H4 (cell line): ENCODE measurements around the gene NACC2. TPM values are rescaled to one million over a fixed set of nuclear protein-coding genes. Genes with fewer than 3 reads are reported as not detected.
A peak's percentile ranks its signal among the peaks of the same experiment; 100 is the strongest.

Experiments
- DNase-seq: peaks from one replicate; pipeline ENCODE4 v3.0.0-alpha.2; 2015; ENCODE audit warnings: low spot score
- total RNA-seq: library from RNA; depleted of rRNA; stranded (reverse); fragments of >200 nt; shearing (Covaris generic); gene quantifications from 2 replicates; pipeline ENCODE4 v1.2.3, GENCODE V29; 2014; rRNA removed

Gene NACC2
- total RNA-seq, 1 experiment from 2014 or later = 5.6 TPM

DNA sequence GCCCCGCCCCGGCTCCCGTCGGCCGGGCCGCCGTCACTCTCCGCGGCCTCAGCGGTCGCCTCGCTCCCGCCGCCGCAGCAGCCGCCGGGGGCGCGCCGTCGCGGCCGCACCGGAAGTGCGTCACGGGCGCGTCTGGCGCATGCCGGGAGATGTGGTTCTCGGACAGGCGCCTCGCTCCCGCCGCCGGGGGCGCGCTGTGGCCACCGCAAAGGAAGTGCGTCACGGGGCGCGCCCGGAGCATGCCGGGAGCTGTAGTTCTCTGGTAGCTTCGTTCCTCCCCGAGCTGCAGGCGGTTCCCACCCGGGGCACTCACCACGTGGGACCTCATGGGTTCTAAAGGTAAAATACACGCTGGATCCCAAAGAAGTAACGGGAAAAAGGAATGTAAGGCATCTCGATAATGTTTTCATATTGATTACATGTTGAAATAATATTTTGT, 133.8 kb downstream of the NACC2 start, which contains the start of gene UBAC1:
Gene UBAC1, minus strand, starts transcription at position 97 of the 439 bp plus-strand sequence. CDS start 211 bp downstream, outside the sequence.
- DNase-seq = peak; percentile 91

DNA sequence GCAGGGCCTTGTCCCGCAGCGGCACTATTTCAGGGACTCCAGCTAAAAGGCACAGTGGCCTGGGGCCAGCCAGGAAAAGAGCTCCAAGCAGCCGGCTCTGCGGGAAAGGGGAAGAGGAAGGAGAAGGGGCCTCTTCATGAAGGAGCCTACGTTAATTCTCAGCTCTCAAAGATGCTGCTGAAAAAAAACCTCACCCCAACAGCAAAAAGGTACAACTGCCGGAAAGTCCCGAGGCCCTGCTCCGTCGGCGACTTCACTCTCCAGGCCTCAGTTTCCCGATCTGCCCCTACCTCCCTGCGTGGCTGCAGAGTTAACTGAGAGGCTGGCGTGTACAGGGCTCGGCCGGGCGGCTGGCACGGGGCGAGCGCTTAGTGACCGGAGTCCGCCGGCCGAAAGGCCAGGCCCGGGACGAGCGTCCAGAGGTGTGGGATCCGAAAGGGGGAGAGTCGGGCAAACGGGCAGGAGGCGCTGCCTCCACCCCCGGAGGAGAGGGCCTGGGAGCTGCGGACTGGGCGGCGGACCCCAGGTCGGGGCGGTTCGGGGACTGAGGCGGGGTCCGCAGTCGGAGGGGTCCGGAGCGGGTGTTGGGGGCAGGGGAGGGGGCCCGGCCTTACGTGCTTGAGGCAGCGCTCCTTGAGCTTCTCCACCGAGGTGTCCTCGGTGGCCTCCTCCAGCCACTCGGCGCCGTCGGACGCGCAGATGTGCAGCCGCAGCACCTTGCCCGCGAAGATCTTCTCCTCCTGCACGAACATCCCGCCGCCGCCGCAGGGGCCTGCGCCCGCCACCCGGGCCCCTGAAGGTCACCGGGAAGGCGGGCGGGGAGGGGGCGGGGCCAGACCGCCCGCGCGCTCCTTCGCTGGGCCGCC, 134.4 kb downstream of the NACC2 start:
- no peak for DNase-seq

DNA sequence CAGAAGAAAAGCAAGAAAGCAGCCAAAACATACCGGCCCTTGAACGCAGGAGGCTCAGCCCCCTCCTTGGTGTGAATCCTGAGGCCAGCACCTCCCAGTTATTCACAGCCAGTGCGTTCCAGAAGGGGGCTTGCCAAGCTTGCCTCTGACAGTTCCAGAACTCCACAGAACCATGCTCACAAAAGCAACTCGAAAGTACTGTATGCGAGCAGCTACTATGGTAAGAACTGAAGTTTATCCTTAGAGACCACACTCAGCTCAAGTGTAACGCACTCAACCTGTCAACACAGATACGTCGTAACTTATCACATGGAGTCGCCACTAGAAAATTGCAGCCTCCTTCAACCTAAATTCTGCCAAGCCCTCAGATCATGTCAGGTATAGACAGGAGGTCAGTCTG, 135.3 kb downstream of the NACC2 start:
- DNase-seq = no peak

DNA sequence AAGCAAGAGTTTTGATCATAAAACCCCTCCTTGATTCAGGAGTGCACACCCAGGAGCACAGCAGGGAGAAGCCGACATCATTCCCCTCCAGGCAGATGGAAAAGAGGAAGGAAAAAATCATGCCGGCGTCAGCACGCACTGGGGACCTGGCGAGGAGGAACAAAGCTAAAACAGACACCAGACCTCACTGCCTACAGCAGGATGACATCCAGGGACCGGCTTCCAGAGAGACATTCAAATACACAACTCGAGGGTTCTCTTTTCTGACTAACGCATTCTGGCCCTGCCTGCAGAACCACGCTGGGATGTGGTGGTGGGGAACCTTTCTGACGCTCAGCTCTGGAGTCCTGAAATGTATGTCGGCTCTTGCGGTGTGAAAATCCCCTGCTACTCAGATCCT, 136.6 kb downstream of the NACC2 start:
- no peak for DNase-seq

DNA sequence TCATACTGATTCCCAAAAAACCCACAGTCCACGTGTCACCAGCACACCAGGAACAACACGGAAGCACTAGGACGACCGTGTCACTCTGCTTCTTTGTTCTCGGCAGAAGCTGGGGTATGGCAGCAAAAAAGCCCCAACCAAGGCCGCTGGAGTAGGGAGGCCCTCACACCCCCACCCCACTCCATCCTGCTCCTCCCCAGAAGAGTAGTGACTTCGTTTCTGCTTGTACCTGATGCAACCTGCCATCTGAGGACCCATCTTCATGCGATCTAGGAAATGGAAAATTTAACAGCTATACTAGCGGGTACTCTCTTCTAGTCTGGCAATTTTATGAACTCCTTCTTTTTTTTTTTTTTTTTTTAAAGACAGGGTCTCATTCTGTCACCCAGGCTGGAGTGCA, 137.7 kb downstream of the NACC2 start:
- no peak for DNase-seq

DNA sequence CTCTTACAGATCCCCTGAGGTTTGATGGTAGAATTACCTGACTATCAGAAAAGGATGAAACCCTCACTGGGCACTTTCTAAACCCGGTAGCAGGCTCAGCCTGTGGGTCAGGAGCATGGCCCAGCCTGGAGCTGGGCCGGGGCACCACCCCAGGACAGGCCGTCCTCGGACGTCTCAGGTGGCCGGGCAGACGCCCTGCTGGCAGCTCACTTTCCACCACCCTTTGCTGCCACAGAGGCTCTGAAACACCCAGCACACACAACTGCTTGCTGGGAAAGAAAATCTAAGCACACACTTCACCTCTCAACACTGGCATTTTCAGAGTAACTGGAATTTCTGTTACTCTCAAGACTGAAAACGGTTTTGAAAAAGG, 138.3 kb downstream of the NACC2 start:
- DNase-seq = no peak

Other genes with a start within 250 kb of the NACC2 start
- gene CAMSAP1, start 187.7 kb downstream of the NACC2 start, total RNA-seq = 11.0 and 13.5 TPM in 2 replicates
- gene UBAC1, start 133.9 kb downstream of the NACC2 start, total RNA-seq = 35.2 and 41.3 TPM in 2 replicates
- gene TMEM250, start 23.6 kb upstream of the NACC2 start, total RNA-seq = 12.5 and 20.3 TPM in 2 replicates
- not detected in 2 replicates for gene LHX3, start 109.8 kb upstream of the NACC2 start, total RNA-seq
- 9.2 and 10.3 TPM in 2 replicates for gene QSOX2, start 150.5 kb upstream of the NACC2 start, total RNA-seq
- not detected in 2 replicates for gene CCDC187, start 208.8 kb upstream of the NACC2 start, total RNA-seq
- 5.1 and 8.9 TPM in 2 replicates for gene GPSM1, start 232.2 kb upstream of the NACC2 start, total RNA-seq